Activated naive CD4-positive, alpha-beta T cell treated with anti-CD3 and anti-CD28 coated beads, Interleukin-2, amount 10 ng/mL, durations not matched to agents 7 days and 5 days (primary cell): ENCODE results near the gene GOLGA6L7.
"Not testable (repeated sequence)": the region's sequence is repeated elsewhere in the genome, so short reads cannot be mapped to it uniquely, and the experiment has no call there.

Experiments
- CTCF ChIA-PET: fragments of 350-600 bp; sonication (Branson Sonifier 250); formaldehyde crosslinking; loops from one replicate; lab custom pipeline; 2021; ENCODE audit warnings: antibody characterized with exemption; lab: Charles Lee
- DNase-seq: peaks from one replicate; pipeline ENCODE4 v3.0.0-alpha.2; 2020
- H3K27ac Mint-ChIP-seq: one replicate; pipeline ENCODE4 v1.8.0; 2021; ENCODE audit warnings: mild to moderate bottlenecking, moderate library complexity, mixed read lengths
- H3K27me3 Mint-ChIP-seq: one replicate; pipeline ENCODE4 v1.8.0; 2021; ENCODE audit warnings: mild to moderate bottlenecking, mixed read lengths
- H3K36me3 Mint-ChIP-seq: one replicate; pipeline ENCODE4 v1.8.0; 2021; ENCODE audit warnings: mixed read lengths
- H3K4me1 Mint-ChIP-seq: one replicate; pipeline ENCODE4 v1.8.0; 2021; ENCODE audit warnings: mixed read lengths
- H3K4me3 Mint-ChIP-seq: one replicate; pipeline ENCODE4 v1.8.0; 2021; ENCODE audit warnings: mild to moderate bottlenecking, moderate library complexity, mixed read lengths
- H3K9me3 Mint-ChIP-seq: one replicate; pipeline ENCODE4 v1.8.0; 2021; ENCODE audit warnings: mixed read lengths

Gene GOLGA6L7

DNA sequence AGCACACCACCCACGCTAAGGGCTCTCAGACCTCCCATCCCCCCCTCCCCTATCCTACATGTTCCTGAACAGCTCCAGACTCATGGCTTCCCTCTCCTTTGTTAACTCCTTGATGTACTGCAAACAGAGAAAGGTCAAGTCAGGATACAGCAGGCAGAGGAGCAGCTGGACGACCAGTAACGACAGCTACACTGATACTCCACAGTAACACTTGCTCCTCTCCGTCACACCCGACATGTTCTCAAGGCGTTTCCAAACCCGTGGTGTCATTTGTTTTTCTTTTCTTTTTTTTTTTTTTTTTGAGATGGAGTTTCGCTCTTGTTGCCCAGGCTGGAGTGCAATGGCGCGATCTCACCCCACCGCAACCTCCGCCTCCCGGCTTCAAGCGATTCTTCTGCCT lies 4.3 kb downstream of the GOLGA6L7 start:
- not testable (repeated sequence) for H3K4me3 Mint-ChIP-seq

DNA sequence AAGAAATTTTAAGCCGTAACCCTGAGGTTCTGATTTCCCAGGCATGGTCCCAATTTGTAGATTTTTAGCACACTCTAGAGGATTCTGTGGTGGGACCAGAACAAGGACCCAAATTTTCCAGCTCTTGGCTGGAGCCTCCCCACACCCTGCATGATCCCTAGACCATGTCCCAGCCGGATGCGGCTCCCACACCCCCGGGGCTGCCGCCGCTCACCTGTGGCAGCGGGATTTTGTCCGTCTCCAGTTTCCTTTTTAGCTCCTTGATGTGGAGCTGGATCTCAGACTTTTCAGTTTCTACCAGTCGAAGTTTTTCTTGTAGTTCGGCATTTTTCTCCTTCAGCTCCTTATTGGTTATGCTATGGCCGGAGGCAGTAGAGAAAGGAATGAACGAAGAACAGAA lies 4.9 kb downstream of the GOLGA6L7 start:
- H3K9me3 Mint-ChIP-seq, H3K27ac Mint-ChIP-seq, DNase-seq, H3K4me3 Mint-ChIP-seq, CTCF ChIA-PET, H3K36me3 Mint-ChIP-seq, H3K27me3 Mint-ChIP-seq: not testable (repeated sequence)
- peaks cover 26% of the 10 kb centered on the region for H3K4me1 Mint-ChIP-seq

More for the DNA sequence above, 4.3 kb downstream of the GOLGA6L7 start:
- H3K4me1 Mint-ChIP-seq: peaks cover 27% of the 10 kb centered on the region
- H3K9me3 Mint-ChIP-seq, H3K27ac Mint-ChIP-seq, CTCF ChIA-PET, H3K27me3 Mint-ChIP-seq, H3K36me3 Mint-ChIP-seq, DNase-seq: not testable (repeated sequence)

DNA sequence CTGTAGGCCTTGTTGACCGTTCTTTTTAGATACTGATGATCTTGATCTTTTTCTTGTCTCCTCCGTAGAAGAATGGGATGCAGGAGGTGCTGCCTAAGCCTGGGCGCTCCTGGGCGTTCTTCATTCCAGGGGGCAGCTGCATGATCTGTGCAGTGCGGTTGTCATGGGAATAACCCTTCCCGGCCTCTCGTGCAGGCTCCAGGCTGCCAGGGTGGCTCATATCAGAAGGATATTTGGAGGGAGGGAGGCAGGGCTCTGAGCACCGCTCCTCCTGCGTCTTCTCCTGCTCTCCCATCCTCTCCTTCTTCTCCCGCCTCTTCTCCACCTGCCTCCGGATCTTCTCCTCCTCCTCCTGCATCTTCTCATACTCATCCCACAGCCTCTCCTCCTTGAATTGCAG lies 6.2 kb downstream of the GOLGA6L7 start:
- H3K4me1 Mint-ChIP-seq: peaks cover 13% of the 10 kb centered on the region
- H3K36me3 Mint-ChIP-seq, DNase-seq, H3K27me3 Mint-ChIP-seq, H3K9me3 Mint-ChIP-seq, H3K27ac Mint-ChIP-seq, CTCF ChIA-PET, H3K4me3 Mint-ChIP-seq: not testable (repeated sequence)

DNA sequence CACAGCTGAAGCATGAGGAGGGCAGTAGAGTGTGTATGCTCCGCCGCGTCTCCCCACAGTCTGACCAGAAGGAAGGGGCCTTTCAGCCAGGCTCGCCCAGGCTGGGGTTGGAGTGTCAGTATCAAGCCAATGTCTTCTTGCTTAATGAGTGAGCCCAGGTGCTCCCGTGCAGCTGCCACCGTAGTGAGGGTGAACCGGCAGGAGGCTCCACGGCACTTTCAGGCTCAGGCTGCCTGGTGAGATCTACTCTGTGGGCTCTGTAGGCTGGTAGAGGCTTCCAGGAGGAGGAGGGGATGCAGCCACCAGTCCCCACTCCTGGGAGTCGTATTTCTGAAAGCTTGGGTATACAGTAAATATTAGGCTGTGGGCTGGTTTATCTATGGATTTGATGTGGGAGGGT lies 8.2 kb downstream of the GOLGA6L7 start:
- H3K27ac Mint-ChIP-seq, H3K27me3 Mint-ChIP-seq, H3K36me3 Mint-ChIP-seq, H3K9me3 Mint-ChIP-seq, DNase-seq, CTCF ChIA-PET, H3K4me1 Mint-ChIP-seq, H3K4me3 Mint-ChIP-seq: not testable (repeated sequence)

DNA sequence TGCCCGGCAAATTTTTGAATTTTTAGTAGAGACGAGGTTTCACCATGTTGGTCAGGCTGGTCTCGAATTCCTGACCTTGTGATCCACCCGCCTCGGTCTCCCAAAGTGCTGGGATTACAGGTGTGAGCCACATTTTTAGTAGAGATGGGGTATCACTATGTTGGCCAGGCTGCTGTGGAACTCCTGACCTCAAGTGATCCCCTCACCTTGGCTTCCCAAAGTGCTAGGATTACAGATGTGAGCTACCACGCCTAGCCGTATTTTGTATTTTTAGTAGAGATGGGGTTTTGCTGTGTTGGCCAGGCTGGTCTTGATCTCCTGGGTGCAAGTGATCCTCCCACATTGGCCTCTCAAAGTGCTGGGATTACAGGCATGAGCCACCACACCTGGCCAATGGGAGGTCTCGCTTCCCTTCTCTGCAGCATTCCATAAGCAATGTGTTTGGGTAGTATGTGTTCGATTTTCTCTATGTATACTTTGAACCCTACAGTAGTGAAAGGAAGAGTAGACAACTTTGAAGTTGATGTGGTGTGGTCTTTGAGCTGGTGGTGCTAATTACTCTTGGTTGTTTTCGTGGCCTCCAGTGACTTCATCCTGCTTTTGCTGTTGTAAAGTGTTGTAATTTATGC lies 13.4 kb downstream of the GOLGA6L7 start:
- H3K36me3 Mint-ChIP-seq, DNase-seq, H3K9me3 Mint-ChIP-seq, H3K27ac Mint-ChIP-seq, CTCF ChIA-PET, H3K4me3 Mint-ChIP-seq: not testable (repeated sequence)
- Mint-ChIP-seq H3K27me3 (peaks cover 14% of the 10 kb centered on the region), H3K4me1 (peaks cover 11% of the 10 kb centered on the region)

DNA sequence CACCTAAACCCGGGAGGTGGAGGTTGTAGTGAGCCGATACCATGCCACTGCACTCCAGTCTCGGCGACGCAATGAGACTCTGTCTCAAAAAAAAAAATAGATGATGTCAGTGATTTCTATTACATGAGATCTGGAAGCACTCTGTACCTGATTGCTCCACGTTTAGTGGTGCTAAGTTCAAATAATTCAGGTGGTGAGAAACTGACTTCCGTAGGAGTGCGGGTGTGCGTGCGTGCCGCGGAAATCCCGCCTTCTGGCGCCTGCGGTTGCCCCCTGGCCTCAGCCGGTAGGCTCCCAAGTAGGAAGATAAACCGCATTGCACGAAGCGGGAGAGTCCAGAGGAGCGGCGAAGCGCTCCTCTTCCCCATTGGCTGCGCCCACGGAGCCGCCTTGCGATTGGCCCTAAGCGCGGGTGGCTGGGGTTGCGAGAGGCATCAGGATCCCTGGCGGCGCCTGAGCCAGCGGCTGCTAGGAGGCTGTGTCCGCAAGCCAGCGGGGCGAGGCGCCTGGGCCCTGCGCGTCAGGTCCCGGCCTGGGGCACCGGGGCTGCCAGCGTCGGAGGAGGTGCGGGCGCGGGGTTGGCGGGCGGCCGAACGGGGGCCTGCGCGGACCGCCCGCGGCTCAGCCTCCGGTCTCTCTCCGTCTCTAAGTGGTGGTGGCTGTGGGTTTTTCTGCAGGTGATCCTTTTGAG lies 16.4 kb downstream of the GOLGA6L7 start:
- H3K4me3 Mint-ChIP-seq: peak overlapping the region; percentile 78
- CTCF ChIA-PET, H3K36me3 Mint-ChIP-seq, H3K9me3 Mint-ChIP-seq: not testable (repeated sequence)
- peak overlapping the region; percentile 65 for H3K27ac Mint-ChIP-seq
- H3K27me3 Mint-ChIP-seq: peaks cover 19% of the 10 kb centered on the region
- peak; percentile 78 for DNase-seq
- H3K4me1 Mint-ChIP-seq: peaks cover 11% of the 10 kb centered on the region

DNA sequence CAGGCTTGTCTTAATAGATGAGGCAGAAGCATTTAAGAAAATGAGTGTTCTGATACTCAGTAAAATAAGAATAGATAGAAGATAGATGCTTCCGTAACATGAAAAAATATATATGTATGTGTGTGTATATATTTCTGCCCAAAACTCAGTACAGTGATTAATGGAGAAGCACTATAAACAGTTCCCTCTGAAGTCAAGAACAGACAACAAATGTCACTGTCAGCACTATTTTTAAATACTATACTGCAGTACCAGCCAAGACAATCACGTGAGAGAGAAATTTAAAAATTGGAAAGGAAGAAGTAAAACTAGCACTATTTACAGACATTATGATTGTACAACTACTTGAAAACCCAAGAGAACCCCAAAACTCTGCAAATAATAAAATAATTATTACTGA lies 27.0 kb downstream of the GOLGA6L7 start:
- H3K27ac Mint-ChIP-seq, CTCF ChIA-PET: not testable (repeated sequence)

DNA sequence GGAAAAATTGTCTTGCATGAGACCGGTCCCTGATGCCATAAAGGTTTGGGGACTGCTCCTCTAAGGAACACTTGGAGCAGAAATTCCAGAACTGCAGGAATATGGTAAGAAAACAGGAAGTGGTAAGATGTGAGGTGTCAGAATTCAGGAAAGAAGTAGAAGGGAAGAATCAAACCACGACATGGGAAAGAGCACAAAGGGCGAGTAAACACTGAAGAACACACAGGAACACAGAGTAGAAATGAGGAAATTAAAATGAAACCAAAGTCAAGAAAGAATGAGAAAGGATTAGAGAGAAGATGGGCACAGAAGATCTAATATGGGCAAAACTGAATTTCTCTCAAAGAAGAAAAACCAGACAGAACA lies 28.5 kb downstream of the GOLGA6L7 start:
- H3K27ac Mint-ChIP-seq, CTCF ChIA-PET, H3K9me3 Mint-ChIP-seq, DNase-seq, H3K4me3 Mint-ChIP-seq, H3K36me3 Mint-ChIP-seq, H3K27me3 Mint-ChIP-seq: not testable (repeated sequence)
- peaks cover 12% of the 10 kb centered on the region for H3K4me1 Mint-ChIP-seq

More for the DNA sequence above, 27.0 kb downstream of the GOLGA6L7 start:
- not testable (repeated sequence) for DNase-seq, H3K27me3 Mint-ChIP-seq, H3K4me3 Mint-ChIP-seq, H3K36me3 Mint-ChIP-seq, H3K9me3 Mint-ChIP-seq
- H3K4me1 Mint-ChIP-seq: peaks cover 12% of the 10 kb centered on the region

DNA sequence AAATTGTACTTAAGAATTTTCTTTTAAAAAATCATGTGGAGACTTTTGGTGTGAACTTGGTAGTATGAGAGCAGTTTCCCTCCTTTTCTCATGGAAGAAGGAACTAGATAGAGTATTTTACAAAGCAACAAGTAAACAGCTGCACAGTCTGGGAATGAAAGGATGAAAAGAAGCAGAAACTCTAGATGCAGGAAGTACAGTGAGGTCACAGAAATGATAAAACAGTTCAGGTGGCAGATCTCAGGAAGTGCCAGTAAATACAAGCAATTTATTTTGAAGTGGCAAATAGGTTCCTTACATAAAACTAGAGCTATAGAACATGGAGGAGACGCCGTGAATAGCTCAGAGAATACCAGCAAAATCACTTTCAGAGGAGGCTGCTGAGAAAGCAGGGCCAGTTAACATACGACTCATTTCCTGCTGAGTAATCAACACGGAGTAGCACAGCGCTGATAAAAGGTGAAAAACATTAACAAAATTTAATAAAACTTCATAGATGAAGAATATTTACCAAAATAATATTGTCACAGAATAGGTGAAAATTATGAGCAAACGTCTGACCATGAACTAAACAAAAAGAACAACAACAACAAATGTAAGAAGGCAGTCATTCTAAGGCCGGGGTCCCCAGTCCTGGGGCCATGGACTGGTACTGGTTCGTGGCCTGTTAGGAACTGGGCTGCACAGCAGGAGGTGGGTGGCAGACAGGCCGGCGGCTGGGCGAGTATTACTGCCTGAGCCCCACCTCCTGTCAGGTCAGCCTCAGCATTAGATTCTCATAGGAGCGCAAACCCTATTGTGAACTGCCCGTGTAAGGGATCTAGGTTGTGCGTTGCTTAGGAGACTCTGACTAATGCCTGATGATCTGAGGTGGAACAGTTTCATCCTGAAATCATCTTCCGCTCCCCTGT lies 29.2 kb downstream of the GOLGA6L7 start:
- H3K4me3 Mint-ChIP-seq, H3K36me3 Mint-ChIP-seq, CTCF ChIA-PET, H3K9me3 Mint-ChIP-seq, H3K27me3 Mint-ChIP-seq, DNase-seq: not testable (repeated sequence)
- H3K27ac Mint-ChIP-seq: peak overlapping the region; percentile 24
- peaks cover 12% of the 10 kb centered on the region for H3K4me1 Mint-ChIP-seq

DNA sequence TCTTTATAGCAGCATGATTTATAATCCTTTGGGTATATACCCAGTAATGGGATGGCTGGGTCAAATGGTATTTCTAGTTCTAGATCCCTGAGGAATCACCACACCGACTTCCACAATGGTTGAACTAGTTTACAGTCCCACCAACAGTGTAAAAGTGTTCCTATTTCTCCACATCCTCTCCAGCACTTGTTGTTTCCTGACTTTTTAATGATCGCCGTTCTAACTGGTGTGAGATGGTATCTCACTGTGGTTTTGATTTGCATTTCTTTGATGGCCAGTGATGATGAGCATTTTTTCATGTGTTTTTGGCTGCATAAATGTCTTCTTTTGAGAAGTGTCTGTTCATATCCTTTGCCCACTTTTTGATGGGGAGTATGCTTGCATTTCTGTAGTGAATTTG lies 30.3 kb downstream of the GOLGA6L7 start:
- CTCF ChIA-PET, DNase-seq, H3K27ac Mint-ChIP-seq, H3K4me3 Mint-ChIP-seq, H3K9me3 Mint-ChIP-seq, H3K36me3 Mint-ChIP-seq: not testable (repeated sequence)
- peaks cover 12% of the 10 kb centered on the region for H3K27me3 Mint-ChIP-seq
- peaks cover 21% of the 10 kb centered on the region for H3K4me1 Mint-ChIP-seq

DNA sequence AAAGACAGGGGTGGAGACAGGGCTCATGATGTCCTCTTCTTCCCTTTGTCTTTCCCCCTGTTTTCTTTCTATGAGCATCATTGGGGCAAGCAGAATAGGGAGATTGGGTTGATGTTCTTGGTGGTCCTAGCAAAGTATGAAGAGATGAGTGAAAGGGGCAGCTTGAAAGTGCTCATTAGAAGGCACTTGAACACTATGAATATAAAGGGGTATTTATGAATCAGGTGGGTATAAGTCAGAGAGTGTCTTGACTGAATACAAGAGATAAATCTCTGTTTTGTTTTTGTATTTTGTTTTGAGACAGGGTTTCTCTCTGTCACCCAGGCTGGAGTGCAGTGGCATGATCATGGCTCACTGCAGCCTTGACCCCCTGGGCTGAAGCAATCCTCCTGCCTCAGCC lies 34.4 kb downstream of the GOLGA6L7 start:
- Mint-ChIP-seq H3K4me1 (peaks cover 18% of the 10 kb centered on the region), H3K27me3 (peaks cover 28% of the 10 kb centered on the region)
- CTCF ChIA-PET, H3K36me3 Mint-ChIP-seq, H3K9me3 Mint-ChIP-seq, DNase-seq, H3K4me3 Mint-ChIP-seq, H3K27ac Mint-ChIP-seq: not testable (repeated sequence)

DNA sequence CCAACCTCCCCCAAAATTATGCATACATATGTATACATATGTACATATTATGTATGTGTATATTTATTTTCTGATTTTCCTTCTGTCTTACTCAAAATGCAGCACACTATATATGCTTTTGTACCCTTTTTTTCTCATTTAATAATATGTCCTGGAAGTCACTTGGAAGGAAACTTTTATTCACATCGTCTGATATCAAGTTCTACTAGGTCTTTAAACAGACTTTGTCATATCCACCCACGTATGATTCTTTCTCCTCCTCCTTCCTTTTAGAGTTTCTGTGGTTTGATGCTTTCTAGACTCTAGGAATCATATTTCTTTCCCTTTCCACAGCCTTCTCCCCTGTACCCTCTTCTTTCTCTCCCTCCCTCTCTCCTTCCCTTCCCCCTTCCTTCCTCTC lies 35.1 kb downstream of the GOLGA6L7 start:
- H3K27ac Mint-ChIP-seq, H3K9me3 Mint-ChIP-seq, H3K4me3 Mint-ChIP-seq, H3K36me3 Mint-ChIP-seq, DNase-seq, CTCF ChIA-PET: not testable (repeated sequence)
- Mint-ChIP-seq H3K4me1 (peaks cover 15% of the 10 kb centered on the region), H3K27me3 (peaks cover 28% of the 10 kb centered on the region)

DNA sequence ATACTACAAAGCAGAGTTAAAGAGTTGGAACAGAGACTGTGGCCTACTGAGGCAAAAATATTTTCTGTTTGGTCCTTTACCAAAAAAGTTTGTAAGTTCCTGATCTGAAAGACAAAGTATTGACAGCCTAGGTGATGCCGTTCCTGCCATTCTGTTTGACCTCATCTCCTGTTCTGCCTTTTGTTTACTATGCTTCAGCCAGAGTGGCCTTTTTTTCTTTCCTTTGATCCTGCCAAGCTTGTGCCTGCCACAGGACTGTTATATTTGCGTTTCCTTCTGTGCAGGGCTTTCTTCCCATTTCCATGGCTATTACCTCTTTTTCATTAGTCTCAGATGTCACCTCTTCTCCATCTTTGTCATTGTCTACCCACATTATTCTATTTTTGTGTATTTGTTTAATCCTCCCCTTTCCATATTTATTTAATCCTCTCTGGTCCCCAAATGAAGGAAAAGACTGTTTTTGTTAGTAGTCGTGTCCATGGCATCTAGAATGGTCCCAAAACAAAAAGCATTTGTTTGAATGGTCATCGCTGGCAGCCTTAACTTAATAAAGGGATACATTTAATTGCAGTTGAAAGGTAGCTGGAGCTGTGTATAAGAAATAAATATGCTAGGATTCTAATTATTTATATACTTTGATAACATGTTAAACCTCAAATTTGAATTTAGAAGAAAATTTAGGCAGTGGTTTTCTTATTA lies 36.4 kb downstream of the GOLGA6L7 start:
- H3K4me3 Mint-ChIP-seq, H3K9me3 Mint-ChIP-seq, H3K36me3 Mint-ChIP-seq, CTCF ChIA-PET, DNase-seq, H3K27ac Mint-ChIP-seq: not testable (repeated sequence)
- peaks cover 28% of the 10 kb centered on the region for H3K27me3 Mint-ChIP-seq
- H3K4me1 Mint-ChIP-seq: peaks cover 10% of the 10 kb centered on the region

DNA sequence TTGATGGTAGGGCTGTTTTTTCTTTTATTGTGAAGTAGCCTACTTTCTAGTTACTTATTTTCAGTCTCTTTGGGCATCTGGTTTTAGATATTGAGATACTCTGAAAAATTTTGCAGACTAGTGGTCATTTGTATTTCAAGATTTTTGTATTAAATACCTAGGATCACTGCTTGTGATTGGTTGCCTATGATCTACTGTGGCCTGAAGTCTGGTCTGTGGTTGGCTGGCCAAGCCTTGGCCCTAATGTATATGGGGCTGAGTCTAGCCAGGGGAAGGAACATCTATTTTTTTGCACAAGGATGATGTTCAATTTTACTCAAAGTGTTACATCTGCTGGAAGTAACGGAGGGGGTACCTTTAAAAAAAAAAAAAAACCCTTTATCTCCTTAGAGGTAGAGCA lies 38.0 kb downstream of the GOLGA6L7 start:
- H3K9me3 Mint-ChIP-seq, H3K4me3 Mint-ChIP-seq, H3K27ac Mint-ChIP-seq, H3K36me3 Mint-ChIP-seq, DNase-seq, CTCF ChIA-PET: not testable (repeated sequence)
- peaks cover 25% of the 10 kb centered on the region for H3K27me3 Mint-ChIP-seq
- H3K4me1 Mint-ChIP-seq: peaks cover 10% of the 10 kb centered on the region
